ENCODE data around the gene MARK4. TPM values are rescaled to one million over a fixed set of nuclear protein-coding genes. Genes with fewer than 3 reads are reported as not detected.

MARK4 gene
- polyA plus RNA-seq, 1 experiment: 17.1 TPM

- H3K36me3 ChIP-seq (ENCODE audit: control insufficient read depth, insufficient read depth, low read length): peaks cover 7% of the 10 kb centered on the region
- TF ChIP-seq CTCF (IDR thresholded peaks at IDR 0.05; ENCODE audit: insufficient read depth, low read depth, low read length): no peak
- ChIA-PET CTCF (interaction anchor here (5.1 kb wide), 1 partner anchor 10 kb away, joined by 31 read pairs; no protein-coding TSS in a partner anchor), POLR2A (no interaction called here)
- DNase-seq (ENCODE audit: low read depth): no peak
- no peaks in the 10 kb centered on the region for H3K27me3 ChIP-seq (ENCODE audit: control insufficient read depth, insufficient read depth, low read length)
- no peak overlapping the region for H3K4me3 ChIP-seq (ENCODE audit: low read depth, low read length)
These were observed 96.7 kb downstream of the MARK4 start for GRCh38 chr19:45347570-45348366.

DNA sequence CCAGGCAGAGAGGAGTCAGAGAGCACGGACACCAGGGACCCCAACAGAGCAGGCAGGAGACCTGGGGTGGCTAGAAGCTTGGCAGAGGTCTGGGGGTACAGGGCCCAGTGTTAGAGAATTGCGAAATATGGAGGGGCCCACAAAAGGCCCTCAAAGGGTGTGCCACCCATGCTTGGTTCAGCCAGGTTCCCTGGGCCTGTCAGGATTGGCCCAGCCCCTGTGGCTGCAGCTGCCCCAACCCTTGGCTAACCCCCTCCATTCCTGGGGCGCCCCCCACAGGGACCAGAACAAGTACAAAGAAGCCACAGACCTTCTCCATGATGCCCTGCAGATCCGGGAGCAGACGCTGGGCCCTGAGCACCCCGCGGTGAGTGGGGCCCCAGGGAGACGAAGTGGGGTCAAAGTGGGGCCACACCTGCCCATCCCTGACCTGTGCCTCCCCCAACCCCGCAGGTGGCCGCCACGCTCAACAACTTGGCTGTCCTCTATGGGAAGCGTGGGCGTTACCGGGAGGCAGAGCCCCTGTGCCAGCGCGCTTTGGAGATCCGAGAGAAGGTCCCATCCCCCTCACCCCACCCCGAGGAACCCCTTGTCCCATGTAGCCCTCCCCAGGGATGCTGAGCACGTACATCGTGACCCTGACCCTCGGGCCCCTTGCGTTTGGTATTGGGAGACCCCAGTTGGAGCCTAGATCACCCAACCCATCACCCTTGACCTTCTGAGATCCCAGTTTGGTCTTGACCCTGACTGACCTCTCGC is 97.5 kb downstream of the MARK4 start:
- Histone ChIP-seq H3K36me3 (ENCODE audit: control insufficient read depth, insufficient read depth, low read length) (peaks cover 13% of the 10 kb centered on the region), H3K27me3 (ENCODE audit: control insufficient read depth, insufficient read depth, low read length) (no peaks in the 10 kb centered on the region), H3K4me3 (ENCODE audit: low read depth, low read length) (no peak overlapping the region)
- CTCF ChIA-PET: interaction anchor here (5.1 kb wide), 1 partner anchor 11 kb away, joined by 31 read pairs; no protein-coding TSS in a partner anchor
- no peak for TF ChIP-seq CTCF (IDR thresholded peaks at IDR 0.05; ENCODE audit: insufficient read depth, low read depth, low read length)
- POLR2A ChIA-PET: no interaction called here
- no peak for DNase-seq (ENCODE audit: low read depth)

DNA sequence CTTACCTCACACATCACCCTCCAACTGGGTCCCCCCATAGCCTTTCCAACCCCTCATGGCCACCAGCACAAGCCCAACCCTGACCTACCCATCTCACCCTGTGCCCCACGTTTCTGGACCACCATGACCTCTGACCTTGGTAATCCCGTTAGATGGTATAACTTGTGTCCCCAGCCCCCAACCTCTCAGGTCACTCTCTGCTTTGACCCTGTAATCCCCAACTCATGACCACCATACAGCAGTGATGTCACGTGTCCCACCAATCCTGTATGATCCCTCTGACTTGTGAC is 98.0 kb downstream of the MARK4 start:
- DNase-seq (ENCODE audit: low read depth): no peak
- Histone ChIP-seq H3K4me3 (ENCODE audit: low read depth, low read length) (no peak overlapping the region), H3K27me3 (ENCODE audit: control insufficient read depth, insufficient read depth, low read length) (no peaks in the 10 kb centered on the region), H3K36me3 (ENCODE audit: control insufficient read depth, insufficient read depth, low read length) (peaks cover 15% of the 10 kb centered on the region)
- ChIA-PET CTCF (interaction anchor here (5.1 kb wide), 1 partner anchor 11 kb away, joined by 31 read pairs; no protein-coding TSS in a partner anchor), POLR2A (no interaction called here)
- TF ChIP-seq CTCF (IDR thresholded peaks at IDR 0.05; ENCODE audit: insufficient read depth, low read depth, low read length): no peak

DNA sequence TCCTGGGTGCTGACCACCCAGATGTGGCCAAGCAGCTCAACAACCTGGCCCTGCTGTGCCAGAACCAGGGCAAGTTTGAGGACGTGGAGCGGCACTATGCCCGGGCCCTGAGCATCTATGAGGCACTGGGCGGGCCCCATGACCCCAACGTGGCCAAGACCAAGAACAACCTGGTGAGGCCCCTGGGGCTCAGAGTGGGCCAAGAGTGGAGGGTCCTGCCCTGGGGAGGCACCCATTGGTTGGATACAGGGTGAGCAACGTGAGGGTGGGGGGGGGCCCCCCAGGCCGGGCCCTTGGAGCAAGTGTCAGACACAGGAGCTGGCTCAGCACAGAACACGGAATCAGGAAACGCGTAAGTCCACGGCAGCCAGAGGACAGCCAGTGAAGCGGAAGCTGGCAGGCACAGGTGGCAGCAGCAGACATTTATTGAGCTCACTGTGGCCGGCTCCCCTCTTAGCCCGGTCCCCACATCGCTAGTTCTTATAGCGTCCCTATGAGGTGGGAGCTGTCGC is 98.4 kb downstream of the MARK4 start:
- ChIA-PET CTCF (interaction anchor here (5.1 kb wide), 1 partner anchor 12 kb away, joined by 31 read pairs; no protein-coding TSS in a partner anchor), POLR2A (no interaction called here)
- Histone ChIP-seq H3K36me3 (ENCODE audit: control insufficient read depth, insufficient read depth, low read length) (peaks cover 17% of the 10 kb centered on the region), H3K4me3 (ENCODE audit: low read depth, low read length) (no peak overlapping the region), H3K27me3 (ENCODE audit: control insufficient read depth, insufficient read depth, low read length) (no peaks in the 10 kb centered on the region)
- no peak for DNase-seq (ENCODE audit: low read depth)
- TF ChIP-seq CTCF (IDR thresholded peaks at IDR 0.05; ENCODE audit: insufficient read depth, low read depth, low read length): no peak

DNA sequence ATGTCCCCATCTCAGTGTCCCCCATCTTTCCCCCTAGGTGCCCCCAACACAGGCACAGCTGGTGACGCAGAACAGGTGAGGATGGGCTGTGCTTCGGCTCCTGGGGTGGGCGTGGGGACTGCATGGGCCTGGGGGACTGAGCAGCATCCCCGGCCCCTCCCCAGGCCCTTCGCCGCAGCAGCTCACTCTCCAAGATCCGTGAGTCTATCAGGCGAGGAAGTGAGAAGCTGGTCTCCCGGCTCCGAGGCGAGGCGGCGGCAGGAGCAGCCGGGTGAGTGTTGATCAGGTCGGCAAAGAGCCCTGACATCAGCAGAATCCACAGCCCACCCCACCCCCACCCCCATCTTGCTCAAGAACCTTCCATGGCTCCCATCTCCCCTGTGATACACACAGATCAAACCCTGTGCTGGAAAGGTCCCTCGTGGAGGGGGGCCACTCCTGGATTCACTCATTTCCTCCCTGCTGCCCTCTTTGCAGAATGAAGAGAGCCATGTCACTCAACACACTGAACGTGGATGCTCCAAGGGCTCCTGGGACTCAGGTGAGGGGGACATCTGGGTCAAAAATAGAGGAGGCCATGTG is 99.5 kb downstream of the MARK4 start:
- Histone ChIP-seq H3K27me3 (ENCODE audit: control insufficient read depth, insufficient read depth, low read length) (no peaks in the 10 kb centered on the region), H3K4me3 (ENCODE audit: low read depth, low read length) (no peak overlapping the region), H3K36me3 (ENCODE audit: control insufficient read depth, insufficient read depth, low read length) (peaks cover 21% of the 10 kb centered on the region)
- no peak for DNase-seq (ENCODE audit: low read depth)
- no peak for TF ChIP-seq CTCF (IDR thresholded peaks at IDR 0.05; ENCODE audit: insufficient read depth, low read depth, low read length)
- CTCF ChIA-PET: interaction anchor here (5.1 kb wide), 1 partner anchor 13 kb away, joined by 31 read pairs; no protein-coding TSS in a partner anchor
- POLR2A ChIA-PET: no interaction called here
